CD1c-positive myeloid dendritic cell (primary cell): ENCODE results near the gene HSPA1A.

ENCODE experiments used
- DNase-seq: peaks from one replicate; pipeline ENCODE4 v3.0.0-alpha.2; 2016; ENCODE audit errors: extremely low spot score

The HSPA1A gene

GRCh38 chr6:31865205-31866118 lies 50.1 kb downstream of the HSPA1A start:
- DNase-seq: no peak
